K562 (cell line): Measurements from ENCODE around the gene VPS4A. TPM values are rescaled to one million over a fixed set of nuclear protein-coding genes. Genes with fewer than 3 reads are reported as not detected.

Experiments used
- CBFA2T3 ChIP-seq: fragments of 450-650 bp; IDR thresholded peaks from 2 replicates; pipeline ENCODE4 v1.6.1; 2017
- KDM1A ChIP-seq, 2 experiments: fragments of 450-650 bp; IDR thresholded peaks; 2 replicates each; pipeline ENCODE4 v1.6.1; 2016; ENCODE audit warnings: mild to moderate bottlenecking in 2 of 2
- KDM5B ChIP-seq: fragments of 200-600 bp; sonication (generic); IDR thresholded peaks from 2 replicates; pipeline ENCODE4 v1.6.1; 2012; ENCODE audit warnings: low read depth, mild to moderate bottlenecking, moderate library complexity, low read length, control low read depth, inconsistent platforms; ENCODE audit not compliant: insufficient replicate concordance
- KHSRP ChIP-seq: fragments of 450-650 bp; IDR thresholded peaks from 2 replicates; pipeline ENCODE4 v1.6.1; 2017
- MBD2 ChIP-seq: sonication (generic); IDR thresholded peaks from 2 replicates; pipeline ENCODE4 v1.6.1; 2016; ENCODE audit warnings: low read depth, borderline replicate concordance
- MGA ChIP-seq: fragments of 450-650 bp; IDR thresholded peaks from 2 replicates; pipeline ENCODE4 v1.6.1; 2016; ENCODE audit warnings: mild to moderate bottlenecking, moderate library complexity
- PATZ1 ChIP-seq: fragments of 250-450 bp; sonication (Bioruptor Pico); IDR thresholded peaks from 2 replicates; pipeline ENCODE4 v1.5.0; 2020; ENCODE audit warnings: mild to moderate bottlenecking, borderline replicate concordance
- PHF20 ChIP-seq: fragments of 450-650 bp; IDR thresholded peaks from 2 replicates; pipeline ENCODE4 v1.6.1; 2018; ENCODE audit not compliant: partially characterized antibody
- RNF2 ChIP-seq: sonication (generic); IDR thresholded peaks from 2 replicates; pipeline ENCODE4 v1.6.1; 2016
- SMARCA4 ChIP-seq: fragments of 450-650 bp; IDR thresholded peaks from 2 replicates; pipeline ENCODE4 v1.6.1; 2016
- TAL1 ChIP-seq: fragments of 450-650 bp; IDR thresholded peaks from 2 replicates; pipeline ENCODE4 v1.6.1; 2016; ENCODE audit warnings: mild to moderate bottlenecking
- ZEB2 ChIP-seq: fragments of 450-650 bp; IDR thresholded peaks from 2 replicates; pipeline ENCODE4 v1.6.1; 2016
- polyA plus RNA-seq, 8 experiments: library from polyadenylated mRNA; depleted of rRNA in 4 of 8; stranded (reverse) in 5 of 8; unstranded in 3 of 8; fragments of >200 nt; fragmentation: Nextera tagmentation in 2 of 8; fragmentation: Illumina TruSeq in 1 of 8; extraction: Ambion mirVana in 2 of 8; extraction: Trizol in 1 of 8; gene quantifications; 2 replicates each; pipeline versions ENCODE4 v1.2.1 to v1.2.3, GENCODE V29; 2011 to 2014; ENCODE audit warnings: inconsistent platforms in 1 of 8, missing spikeins in 1 of 8
- total RNA-seq, 7 experiments: library from RNA; depleted of rRNA in 6 of 7; stranded (reverse); fragments of >200 nt in 6 of 7; fragmentation: Illumina TruSeq in 2 of 7; extraction: Trizol in 2 of 7; gene quantifications; 2 replicates each; pipeline versions ENCODE4 v1.2.1 to v1.2.3, GENCODE V29; 2011 to 2021; ENCODE audit warnings: low replicate concordance in 1 of 7
- TF ChIP-seq, protein P1 (sequence below): fragments of 450-650 bp; IDR thresholded peaks from 2 replicates; pipeline ENCODE4 v1.6.1; 2017; ENCODE audit warnings: antibody characterized with exemption, mild to moderate bottlenecking

VPS4A gene
- total and polyA plus RNA-seq, 9 of the 15 experiments (the other 6 are each of a cell fraction or from before 2014, with no cell fraction given), result 7.6 to 45.4 (median 29.9) TPM

GRCh38 chr16:69267633-69268032, 43.5 kb upstream of the VPS4A start (continued):
- TF ChIP-seq, protein P1, sequence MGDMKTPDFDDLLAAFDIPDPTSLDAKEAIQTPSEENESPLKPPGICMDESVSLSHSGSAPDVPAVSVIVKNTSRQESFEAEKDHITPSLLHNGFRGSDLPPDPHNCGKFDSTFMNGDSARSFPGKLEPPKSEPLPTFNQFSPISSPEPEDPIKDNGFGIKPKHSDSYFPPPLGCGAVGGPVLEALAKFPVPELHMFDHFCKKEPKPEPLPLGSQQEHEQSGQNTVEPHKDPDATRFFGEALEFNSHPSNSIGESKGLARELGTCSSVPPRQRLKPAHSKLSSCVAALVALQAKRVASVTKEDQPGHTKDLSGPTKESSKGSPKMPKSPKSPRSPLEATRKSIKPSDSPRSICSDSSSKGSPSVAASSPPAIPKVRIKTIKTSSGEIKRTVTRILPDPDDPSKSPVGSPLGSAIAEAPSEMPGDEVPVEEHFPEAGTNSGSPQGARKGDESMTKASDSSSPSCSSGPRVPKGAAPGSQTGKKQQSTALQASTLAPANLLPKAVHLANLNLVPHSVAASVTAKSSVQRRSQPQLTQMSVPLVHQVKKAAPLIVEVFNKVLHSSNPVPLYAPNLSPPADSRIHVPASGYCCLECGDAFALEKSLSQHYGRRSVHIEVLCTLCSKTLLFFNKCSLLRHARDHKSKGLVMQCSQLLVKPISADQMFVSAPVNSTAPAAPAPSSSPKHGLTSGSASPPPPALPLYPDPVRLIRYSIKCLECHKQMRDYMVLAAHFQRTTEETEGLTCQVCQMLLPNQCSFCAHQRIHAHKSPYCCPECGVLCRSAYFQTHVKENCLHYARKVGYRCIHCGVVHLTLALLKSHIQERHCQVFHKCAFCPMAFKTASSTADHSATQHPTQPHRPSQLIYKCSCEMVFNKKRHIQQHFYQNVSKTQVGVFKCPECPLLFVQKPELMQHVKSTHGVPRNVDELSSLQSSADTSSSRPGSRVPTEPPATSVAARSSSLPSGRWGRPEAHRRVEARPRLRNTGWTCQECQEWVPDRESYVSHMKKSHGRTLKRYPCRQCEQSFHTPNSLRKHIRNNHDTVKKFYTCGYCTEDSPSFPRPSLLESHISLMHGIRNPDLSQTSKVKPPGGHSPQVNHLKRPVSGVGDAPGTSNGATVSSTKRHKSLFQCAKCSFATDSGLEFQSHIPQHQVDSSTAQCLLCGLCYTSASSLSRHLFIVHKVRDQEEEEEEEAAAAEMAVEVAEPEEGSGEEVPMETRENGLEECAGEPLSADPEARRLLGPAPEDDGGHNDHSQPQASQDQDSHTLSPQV, result peak; percentile 69
- peak; percentile 90 for TF ChIP-seq TAL1
- TF ChIP-seq KHSRP, result no peak; the same call in 1 of the 2 replicates
- TF ChIP-seq KDM1A (IDR thresholded peaks at IDR 0.05), result peak; percentile 71 to 80
- peak; percentile 87 for TF ChIP-seq SMARCA4
- 0 out of 2 replicates have a peak, but pooled peaks have one; percentile 19 for TF ChIP-seq ZEB2
- TF ChIP-seq PATZ1 (CRISPR knock-in tag), result no peak
- TF ChIP-seq MBD2, result 0 out of 2 replicates have a peak, but pooled peaks have one; percentile 18
- no peak; the same call in 1 of the 2 replicates for TF ChIP-seq MGA
- TF ChIP-seq RNF2, result no peak
- TF ChIP-seq CBFA2T3, result peak; percentile 93
- TF ChIP-seq PHF20, result no peak
- no peak for TF ChIP-seq KDM5B
